HG03280 (cell line): Measurements from ENCODE around the gene ITPR1.
A peak's percentile ranks its signal among the peaks of the same experiment; 100 is the strongest.

Experiments used
- ATAC-seq: cut with Tn5 transposase; IDR thresholded peaks from one replicate; pipeline ENCODE4 v1.9.1; 2021; ENCODE audit warnings: mild to moderate bottlenecking, moderate library complexity; ENCODE audit not compliant: unreplicated experiment

Gene ITPR1

DNA sequence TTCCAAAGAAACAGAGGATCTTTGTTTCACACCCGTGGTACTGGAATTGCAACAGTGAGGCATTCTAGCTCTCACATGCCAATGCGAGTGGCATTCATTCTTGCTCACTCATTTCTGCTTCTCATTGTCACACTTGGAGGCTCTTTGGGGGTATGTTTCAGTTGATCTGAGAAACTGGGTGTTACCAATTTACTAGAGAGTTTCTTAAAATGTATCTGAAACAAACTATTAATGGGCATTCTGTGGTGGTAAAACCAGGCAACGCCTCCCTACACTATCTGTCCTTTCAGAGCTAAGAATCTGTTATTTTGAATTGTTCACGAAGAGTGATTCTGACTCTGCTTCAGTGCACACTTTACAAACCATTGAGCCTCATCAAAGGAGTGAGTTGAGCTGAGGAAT lies 345.5 kb downstream of the ITPR1 start:
- ATAC-seq: peak; percentile 55

DNA sequence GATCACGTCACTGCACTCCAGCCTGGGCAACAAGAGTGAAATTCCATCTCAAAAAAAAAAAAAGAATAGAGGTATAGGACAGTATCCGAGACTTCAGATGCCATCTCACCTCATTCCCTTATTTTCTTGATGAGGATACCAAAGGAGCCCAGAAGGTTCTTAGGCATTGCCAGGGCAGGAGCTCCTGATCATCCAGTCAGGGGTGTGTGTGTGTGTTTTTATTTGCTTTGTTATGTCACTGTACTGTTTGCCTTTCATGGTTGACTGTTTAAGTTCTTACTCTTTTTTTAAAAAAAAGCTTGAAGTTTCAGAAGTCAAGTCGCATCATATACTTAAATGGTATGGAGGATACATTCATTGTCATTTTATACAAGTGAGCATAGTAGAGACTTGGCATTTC lies 346.1 kb downstream of the ITPR1 start:
- no peak for ATAC-seq

DNA sequence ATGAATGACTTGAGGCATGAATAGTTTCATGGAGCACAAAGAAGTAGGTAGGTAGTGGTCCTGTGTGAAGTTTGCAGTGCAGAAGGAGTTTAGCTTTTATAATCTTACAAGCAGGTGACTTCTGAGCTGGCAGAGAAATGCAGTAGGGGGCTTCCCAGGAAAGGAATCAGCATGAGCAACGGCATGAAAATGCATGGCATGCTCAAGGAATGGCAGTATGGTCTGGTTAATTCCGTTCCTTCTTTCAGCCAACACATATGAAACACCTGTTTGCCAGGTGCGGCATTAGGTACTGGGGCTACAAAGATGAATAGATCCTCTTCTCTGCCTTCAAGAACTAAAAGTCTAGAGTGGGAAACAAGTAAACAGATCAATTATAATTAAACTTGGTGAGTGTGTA lies 348.1 kb downstream of the ITPR1 start:
- ATAC-seq: no peak

DNA sequence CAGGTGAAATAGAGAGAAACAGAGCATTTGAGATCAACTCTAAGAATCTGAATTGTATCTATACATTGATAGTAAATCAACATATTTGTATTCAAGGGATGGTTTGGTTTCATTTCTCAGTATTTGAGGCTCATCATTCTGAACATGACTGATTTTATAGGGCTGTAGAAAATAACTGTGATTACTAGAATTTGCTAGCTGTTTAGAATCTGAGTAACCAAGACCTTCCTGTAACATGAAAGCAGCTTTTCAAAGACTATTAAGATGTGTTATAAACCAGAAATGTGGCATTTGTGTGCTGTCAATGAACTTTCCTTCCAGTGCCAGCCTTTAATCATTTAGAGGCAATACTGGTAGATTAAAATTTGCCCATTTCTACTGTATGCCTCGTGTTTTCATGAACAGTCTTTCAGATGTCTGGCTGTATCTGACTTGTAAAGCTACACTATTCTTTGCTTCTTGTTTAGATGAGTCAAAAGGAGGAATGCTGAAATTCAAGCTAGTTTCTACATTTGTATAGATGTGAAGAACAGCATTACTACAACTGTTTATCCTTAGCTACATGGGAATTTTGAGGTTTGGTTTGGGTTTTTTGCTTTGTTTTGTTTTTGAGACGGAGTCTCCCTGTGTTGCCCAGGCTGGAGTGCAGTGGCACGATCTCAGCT lies 348.8 kb downstream of the ITPR1 start:
- no peak for ATAC-seq

DNA sequence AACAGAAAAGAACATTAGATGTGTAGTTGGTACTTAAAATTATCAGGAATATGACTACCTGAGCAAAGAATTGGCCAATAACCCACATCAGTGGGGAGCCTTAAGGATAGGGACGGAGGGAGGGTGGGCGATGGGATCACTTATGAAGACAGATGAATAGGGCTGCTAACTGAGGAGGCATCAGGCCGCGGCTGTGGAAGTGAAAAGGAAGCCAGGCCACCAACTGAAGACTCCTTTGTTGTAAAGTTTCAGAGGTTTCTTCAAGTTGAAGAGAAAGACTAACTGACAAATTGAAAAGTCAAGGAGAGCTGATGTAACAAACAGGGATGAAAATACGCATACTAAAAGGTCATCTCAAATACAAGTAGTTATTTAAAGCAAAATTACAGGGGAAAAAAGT lies 350.5 kb downstream of the ITPR1 start:
- ATAC-seq: no peak

GRCh38 chr3:4845882-4846281 lies 352.7 kb downstream of the ITPR1 start:
- ATAC-seq: peak; percentile 73

- no peak for ATAC-seq
Observed at GRCh38 chr3:4846543-4846942, 353.4 kb downstream of the ITPR1 start.

DNA sequence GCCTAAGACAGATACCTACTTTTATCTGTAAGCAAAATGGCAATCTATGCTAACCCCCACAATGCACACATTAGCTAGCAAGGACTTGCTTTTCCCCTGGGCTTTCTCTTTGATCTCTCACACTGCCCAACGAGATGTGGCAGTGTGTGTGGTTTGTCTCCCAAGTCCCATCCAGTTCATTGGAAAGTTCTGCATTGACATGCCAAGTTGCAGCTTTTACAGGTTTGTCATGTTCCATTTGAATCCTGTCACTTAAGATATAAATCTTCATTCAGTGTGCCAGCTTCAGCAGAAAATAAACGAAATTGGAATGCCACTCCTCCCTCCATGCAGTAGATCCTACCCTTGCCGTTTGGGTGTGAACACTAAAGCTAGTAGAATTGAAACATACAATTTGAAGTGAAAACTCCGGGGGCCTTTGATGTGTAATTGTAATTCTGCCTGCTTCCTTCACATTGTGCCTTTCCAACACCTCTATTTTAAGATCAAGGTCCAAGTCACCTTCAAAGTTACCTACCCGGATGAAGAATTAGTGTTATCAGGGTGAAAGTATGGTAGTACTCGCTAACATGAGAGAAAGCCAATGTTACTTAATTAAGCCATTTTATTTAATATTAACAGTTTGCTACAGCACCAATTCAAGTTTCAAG lies 355.2 kb downstream of the ITPR1 start:
- ATAC-seq: no peak

DNA sequence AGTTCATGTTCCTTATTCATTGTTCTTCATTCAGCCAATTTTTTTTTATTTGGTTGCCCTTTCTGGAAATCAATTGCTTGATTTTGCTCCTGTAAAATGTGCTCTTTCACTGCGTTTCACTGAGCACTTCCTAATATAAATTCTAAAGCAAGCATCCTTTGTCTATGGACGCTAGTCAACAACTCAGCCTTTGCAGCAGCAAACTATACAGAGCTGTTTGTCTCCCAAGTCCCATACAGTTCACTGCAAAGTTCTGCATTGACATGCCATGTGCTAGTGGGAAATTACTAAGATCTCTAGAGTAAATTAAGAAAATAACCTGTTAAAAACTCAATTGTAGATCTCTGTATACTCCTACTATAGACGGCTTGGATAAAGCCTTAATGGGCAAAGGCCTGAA lies 356.0 kb downstream of the ITPR1 start:
- no peak for ATAC-seq

DNA sequence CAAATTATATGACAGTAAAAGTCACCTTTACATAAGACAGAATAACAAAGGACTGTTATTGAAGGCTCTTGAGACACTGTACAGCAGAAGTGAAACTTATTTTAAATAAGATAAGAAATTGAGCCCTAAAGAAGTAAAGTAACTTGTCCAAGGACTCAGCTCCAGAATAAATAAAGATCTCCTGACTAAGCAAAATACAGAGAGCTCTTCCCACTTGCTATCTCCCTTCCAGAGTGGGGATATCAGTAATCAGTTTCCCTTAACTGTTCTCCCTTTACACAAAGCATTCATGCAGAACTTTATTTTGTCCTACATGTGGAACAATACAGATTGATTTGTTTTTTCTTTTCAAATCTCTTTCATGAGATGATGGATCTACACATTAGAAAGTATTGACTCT lies 356.6 kb downstream of the ITPR1 start:
- ATAC-seq: no peak

- ATAC-seq: peak; percentile 56
Observed at GRCh38 chr3:4850211-4850927, 357.2 kb downstream of the ITPR1 start.

DNA sequence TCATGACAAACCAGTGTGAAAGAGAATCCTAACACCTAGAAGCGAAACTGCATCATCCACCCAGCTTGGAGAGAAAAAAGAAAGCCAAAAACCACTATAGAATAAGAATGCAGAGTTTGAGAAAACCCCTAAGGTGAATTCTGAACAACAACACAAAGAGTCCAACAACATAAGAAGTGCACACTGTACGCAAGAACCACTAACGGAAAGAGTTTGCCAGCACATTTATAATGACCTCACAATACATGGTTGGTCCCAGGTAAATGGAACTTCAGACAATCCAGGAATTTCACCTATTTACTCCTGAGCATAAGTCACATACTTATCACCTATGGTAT lies 357.7 kb downstream of the ITPR1 start:
- peak; percentile 32 for ATAC-seq

DNA sequence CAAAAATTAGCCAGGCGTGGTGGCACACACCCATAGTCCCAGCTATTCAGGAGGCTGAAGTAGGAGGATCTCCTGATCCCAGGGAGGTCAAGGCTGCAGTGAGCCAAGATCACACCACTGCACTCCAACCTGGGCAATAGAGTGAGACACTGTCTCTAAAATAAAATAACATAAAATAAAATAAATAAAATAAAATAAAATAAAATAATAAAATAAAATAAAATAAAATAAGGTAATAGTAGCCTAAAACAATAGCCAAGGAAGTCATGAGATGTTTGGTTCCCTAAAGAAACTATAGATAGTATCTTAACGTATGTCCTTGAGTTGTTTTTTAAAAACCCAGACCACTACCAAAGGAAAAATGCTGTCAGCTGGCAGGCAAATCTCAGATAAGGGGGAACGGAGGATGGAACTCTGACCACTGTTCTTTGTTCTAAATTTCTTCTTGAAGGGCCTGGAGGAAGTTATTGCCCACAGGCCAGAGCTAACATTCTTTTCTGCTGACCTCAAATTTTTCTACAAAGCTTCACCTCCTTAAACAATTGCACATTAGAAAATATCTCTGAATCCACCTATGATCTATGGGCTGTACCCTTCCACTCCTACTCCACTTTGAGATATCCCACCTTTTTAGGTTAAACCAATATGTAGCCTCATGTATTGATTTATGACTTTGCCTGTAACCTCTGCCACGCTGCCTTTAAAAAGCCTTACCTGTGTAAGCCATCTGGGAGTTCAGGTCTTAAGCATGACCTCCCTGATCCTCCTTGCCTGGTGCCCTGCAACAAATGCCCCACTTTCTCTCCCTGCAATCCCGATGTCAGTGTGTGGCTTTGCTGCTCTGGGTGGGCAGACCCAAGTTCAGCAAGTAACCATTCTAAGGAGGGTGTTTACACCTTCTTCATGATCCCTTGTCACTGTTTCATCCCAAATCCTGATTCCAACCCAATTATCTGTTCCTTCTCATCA lies 359.9 kb downstream of the ITPR1 start:
- ATAC-seq: no peak

DNA sequence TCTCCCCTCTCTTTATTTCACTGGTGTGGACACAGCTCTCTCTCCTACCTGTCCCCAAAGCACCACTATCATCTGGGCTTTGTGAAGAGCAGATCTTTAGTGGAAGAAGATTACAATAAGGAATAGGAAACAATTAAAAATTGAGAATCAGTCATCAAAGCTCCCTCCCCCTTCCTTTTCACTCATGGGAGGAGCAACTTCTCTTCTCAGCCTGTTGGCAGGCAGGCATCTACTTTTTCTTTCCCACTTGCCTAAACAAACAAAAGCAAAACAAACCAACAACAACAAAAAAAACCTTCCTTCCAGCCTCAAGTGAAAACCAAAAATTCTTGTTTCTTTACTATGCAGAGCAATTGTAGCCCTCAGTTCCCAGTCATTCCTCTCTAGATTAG lies 360.6 kb downstream of the ITPR1 start:
- ATAC-seq: no peak

GRCh38 chr3:4855676-4856075 lies 362.5 kb downstream of the ITPR1 start:
- no peak for ATAC-seq

DNA sequence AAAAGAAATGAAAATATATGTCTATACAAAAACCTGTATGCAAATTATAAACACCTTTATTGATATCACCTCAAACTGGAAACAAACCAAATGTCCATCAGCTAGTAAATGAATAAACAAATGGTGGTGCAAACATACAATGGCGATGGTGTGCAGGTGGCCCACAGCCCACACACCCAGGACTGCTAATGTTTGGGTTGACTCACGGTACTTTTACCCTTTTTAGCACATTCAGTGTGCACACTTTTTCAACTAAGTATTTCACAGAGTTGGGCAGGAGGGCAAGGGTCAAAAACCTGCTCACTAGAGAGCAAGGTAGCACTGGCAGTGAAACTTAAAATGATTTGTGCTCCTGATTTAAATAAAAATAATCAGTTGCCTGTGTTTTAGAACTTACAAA lies 363.0 kb downstream of the ITPR1 start:
- ATAC-seq: no peak

GRCh38 chr3:4856564-4856963 lies 363.4 kb downstream of the ITPR1 start:
- no peak for ATAC-seq

DNA sequence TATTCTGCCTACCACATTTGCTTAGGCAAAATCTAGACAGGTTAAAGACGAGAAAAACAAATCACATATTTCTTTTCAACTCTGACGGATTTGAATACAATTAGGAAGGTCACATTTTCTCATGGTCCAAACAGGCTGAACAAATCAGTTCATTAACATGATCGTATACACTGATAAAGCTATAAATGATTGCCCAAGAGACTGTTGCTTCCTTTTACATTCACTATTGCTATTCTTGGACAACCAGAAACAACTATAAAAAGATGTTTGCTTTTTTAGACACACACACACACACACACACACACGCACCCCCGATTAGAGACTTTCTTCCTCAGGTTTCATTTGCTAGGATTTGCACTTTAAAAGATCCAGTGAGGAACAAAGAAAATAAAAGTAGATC lies 363.8 kb downstream of the ITPR1 start:
- ATAC-seq: no peak

DNA sequence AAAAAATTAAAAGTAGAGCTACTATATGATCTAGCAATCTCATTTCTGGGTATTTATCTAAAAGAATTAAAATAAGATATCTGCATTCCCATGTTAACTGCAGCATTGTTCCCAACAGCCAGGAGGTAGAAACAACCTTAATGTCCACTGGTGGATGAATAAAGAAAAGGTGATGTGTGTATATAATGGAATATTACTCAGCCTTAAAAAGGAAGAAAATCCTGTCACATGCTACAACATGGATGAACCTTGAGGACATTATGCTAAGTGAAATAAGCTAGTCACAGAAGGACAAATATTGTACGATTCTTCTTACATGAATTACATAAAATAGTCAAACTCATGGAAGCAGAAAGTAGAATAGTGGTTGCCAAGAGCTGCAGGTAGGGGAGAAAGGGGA lies 366.6 kb downstream of the ITPR1 start:
- ATAC-seq: no peak

DNA sequence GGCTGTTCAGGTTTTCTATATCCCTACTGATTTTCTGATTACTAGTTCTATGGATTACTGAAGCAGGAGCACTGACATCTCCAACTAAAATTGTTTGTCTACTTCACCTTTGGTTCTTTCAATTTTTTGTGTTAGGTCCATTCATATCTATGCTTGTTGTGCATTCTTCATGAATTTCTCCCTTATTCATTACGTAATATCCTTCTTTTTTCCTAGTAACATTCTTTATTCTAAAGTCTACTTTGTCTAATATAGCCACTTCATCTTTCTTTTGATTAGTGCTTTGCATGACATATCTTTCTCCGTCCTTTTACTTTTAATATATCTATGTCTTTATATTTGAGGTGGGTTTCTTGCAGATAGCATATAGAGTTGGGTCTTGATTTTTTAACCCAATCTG lies 369.8 kb downstream of the ITPR1 start:
- ATAC-seq: no peak

DNA sequence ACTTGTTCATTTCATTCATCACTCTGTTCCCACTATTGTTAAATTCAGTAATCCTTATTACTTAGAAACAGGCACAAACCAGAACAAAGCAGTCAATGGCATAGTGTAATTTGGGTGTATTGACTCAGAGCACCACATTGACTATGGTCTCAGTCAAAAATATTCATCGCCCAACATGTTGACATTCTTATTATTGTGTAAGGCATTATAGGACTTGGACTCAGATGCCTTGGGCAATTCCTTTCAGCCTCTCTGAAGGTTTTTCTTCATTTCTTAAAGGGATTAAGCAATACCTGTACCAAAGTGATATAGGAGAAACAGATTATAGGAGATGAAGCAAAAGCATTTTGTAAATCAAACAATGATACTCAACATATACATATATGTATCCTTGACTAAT lies 371.4 kb downstream of the ITPR1 start:
- ATAC-seq: no peak
